SK-N-SH (cell line): ENCODE data around the gene ARHGAP1. TPM values are rescaled to one million over a fixed set of nuclear protein-coding genes. Genes with fewer than 3 reads are reported as not detected.

Experiments
- CTCF ChIA-PET: fragments of 300-600, 350-600 bp; formaldehyde crosslinking; extraction: SDS; loops from one replicate; lab custom pipeline; 2021; lab: Yijun Ruan, JAX
- POLR2A ChIA-PET: fragments of 350-600 bp; sonication (Branson Sonifier 250); formaldehyde crosslinking; extraction: SDS; loops from one replicate; lab custom pipeline; 2020; ENCODE audit warnings: antibody characterized with exemption, inconsistent platforms; lab: Yijun Ruan, JAX
- DNase-seq: peaks from one replicate; pipeline ENCODE4 v3.0.0; 2012
- H2AFZ ChIP-seq: fragments of 200-600 bp; sonication (generic); 2 replicates; pipeline ENCODE4 v1.8.1; 2016; ENCODE audit warnings: antibody characterized with exemption, mild to moderate bottlenecking, low read depth
- H3F3A ChIP-seq: fragments of 200-600 bp; sonication (generic); replicated peaks from 2 replicates; pipeline ENCODE3; 2016; ENCODE audit warnings: antibody characterized with exemption, mild to moderate bottlenecking; ENCODE audit not compliant: insufficient read depth
- H3K27ac ChIP-seq, 2 experiments: fragments of 200-500 bp in 1 of 2; fragments of 200-600 bp in 1 of 2; sonication (Bioruptor generic) in 1 of 2; sonication (generic), shearing (Covaris generic) in 1 of 2; 2 replicates each; pipeline versions ENCODE4 v1.5.1 to v1.6.1; 2014 to 2016; ENCODE audit warnings: low read depth in 2 of 2, inconsistent platforms in 1 of 2, low read length in 1 of 2, mild to moderate bottlenecking in 1 of 2, mixed read lengths in 1 of 2
- H3K27me3 ChIP-seq: fragments of 200-600 bp; sonication (generic), shearing (Covaris generic); 2 replicates; pipeline ENCODE4 v1.6.1; 2016; ENCODE audit warnings: mixed run types; ENCODE audit not compliant: insufficient read depth
- H3K36me3 ChIP-seq, 2 experiments: fragments of 200-500 bp in 1 of 2; fragments of 200-600 bp in 1 of 2; sonication (Bioruptor generic) in 1 of 2; sonication (generic) in 1 of 2; replicated peaks in 1 of 2; 2 replicates each; pipeline versions ENCODE3 to v1.5.1; 2014 to 2016; ENCODE audit warnings: low read length in 1 of 2, mild to moderate bottlenecking in 1 of 2; ENCODE audit not compliant: insufficient read depth in 2 of 2, control insufficient read depth in 1 of 2
- H3K4me1 ChIP-seq, 2 experiments: fragments of 200-500 bp in 1 of 2; fragments of 200-600 bp in 1 of 2; sonication (Bioruptor generic) in 1 of 2; sonication (generic), shearing (Covaris generic) in 1 of 2; 2 replicates each; pipeline versions ENCODE4 v1.5.1 to v1.6.1; 2014 to 2016; ENCODE audit warnings: low read depth in 1 of 2, low read length in 1 of 2, mixed run types in 1 of 2; ENCODE audit not compliant: insufficient read depth in 2 of 2, control insufficient read depth in 1 of 2
- H3K4me2 ChIP-seq: fragments of 200-600 bp; sonication (generic), shearing (Covaris generic); 2 replicates; pipeline ENCODE4 v1.6.1; 2017; ENCODE audit warnings: mixed run types
- H3K4me3 ChIP-seq, 2 experiments: fragments of 200-500 bp in 1 of 2; fragments of 200-600 bp in 1 of 2; sonication (Bioruptor generic) in 1 of 2; sonication (generic), shearing (Covaris generic) in 1 of 2; 2 replicates each; pipeline versions ENCODE4 v1.5.1 to v1.8.1; 2014 to 2016; ENCODE audit warnings: low read depth in 2 of 2, inconsistent platforms in 1 of 2, low read length in 1 of 2, mild to moderate bottlenecking in 1 of 2, mixed read lengths in 1 of 2, moderate library complexity in 1 of 2
- H3K79me2 ChIP-seq: fragments of 200-600 bp; sonication (generic); 2 replicates; pipeline ENCODE4 v1.8.1; 2017; ENCODE audit warnings: mild to moderate bottlenecking; ENCODE audit not compliant: insufficient read depth
- H3K9ac ChIP-seq: fragments of 200-600 bp; sonication (generic); 2 replicates; pipeline ENCODE4 v1.6.1; 2017; ENCODE audit warnings: mixed run types
- H3K9me2 ChIP-seq: fragments of 200-600 bp; sonication (generic); 2 replicates; pipeline ENCODE4 v1.6.1; 2017; ENCODE audit warnings: mixed run types
- H3K9me3 ChIP-seq: fragments of 200-600 bp; sonication (generic); 2 replicates; pipeline ENCODE4 v1.6.1; 2017; ENCODE audit warnings: mixed run types, mild to moderate bottlenecking, moderate library complexity
- H4K20me1 ChIP-seq: fragments of 200-600 bp; sonication (generic); 2 replicates; pipeline ENCODE4 v1.6.1; 2017; ENCODE audit warnings: mild to moderate bottlenecking, mixed run types; ENCODE audit not compliant: insufficient read depth
- CHD2 ChIP-seq: fragments of 150-350 bp; IDR thresholded peaks from 2 replicates; pipeline ENCODE4 v1.6.1; 2018; ENCODE audit warnings: low read length; ENCODE audit not compliant: partially characterized antibody
- ELF1 ChIP-seq: IDR thresholded peaks from 2 replicates; pipeline ENCODE4 v1.4.0; 2012
- EZH2phosphoT487 ChIP-seq: fragments of 200-600 bp; sonication (generic); IDR thresholded peaks from 2 replicates; pipeline ENCODE4 v1.6.1; 2017; ENCODE audit warnings: low read depth, mixed run types, mild to moderate bottlenecking, antibody characterized with exemption, moderate library complexity, borderline replicate concordance
- FOXM1 ChIP-seq: IDR thresholded peaks from 2 replicates; pipeline ENCODE4 v1.4.0; 2012; ENCODE audit warnings: low read depth, mild to moderate bottlenecking
- GABPA ChIP-seq: IDR thresholded peaks from 2 replicates; pipeline ENCODE4 v1.4.0; 2012; ENCODE audit warnings: low read depth, mild to moderate bottlenecking
- GATA2 ChIP-seq: sonication (generic); formaldehyde crosslinking; IDR thresholded peaks from 2 replicates; pipeline ENCODE4 v1.5.0; 2020; ENCODE audit warnings: mild to moderate bottlenecking, missing genetic modification reagents
- JUND ChIP-seq: IDR thresholded peaks from 2 replicates; pipeline ENCODE4 v1.4.0; 2012
- NFIC ChIP-seq: IDR thresholded peaks from 2 replicates; pipeline ENCODE4 v1.4.0; 2012; ENCODE audit warnings: borderline replicate concordance
- RAD21 ChIP-seq: IDR thresholded peaks from 2 replicates; pipeline ENCODE4 v1.6.1; 2012; ENCODE audit warnings: mild to moderate bottlenecking, low read length
- SIN3A ChIP-seq: IDR thresholded peaks from 2 replicates; pipeline ENCODE4 v1.6.1; 2012; ENCODE audit warnings: low read depth, mild to moderate bottlenecking, low read length, moderate library complexity, borderline replicate concordance
- TEAD4 ChIP-seq: IDR thresholded peaks from 2 replicates; pipeline ENCODE4 v1.4.0; 2012; ENCODE audit warnings: mild to moderate bottlenecking, borderline replicate concordance; ENCODE audit not compliant: insufficient read depth
- YY1 ChIP-seq: IDR thresholded peaks from 2 replicates; pipeline ENCODE4 v1.4.0; 2012; ENCODE audit warnings: low read depth, mild to moderate bottlenecking
- WGBS: methylation state at CpG from one replicate; pipeline ENCODE4 v1.1.6; 2017; ENCODE audit warnings: low lambda C conversion rate; 5-methylcytosine and 5-hydroxymethylcytosine counted together
- polyA plus RNA-seq, 3 experiments: library from polyadenylated mRNA; depleted of rRNA; stranded (reverse); fragments of >200 nt; gene quantifications; 2 replicates each; pipeline ENCODE4 v1.2.3, GENCODE V29; 2012
- TF ChIP-seq, protein P1 (sequence below): IDR thresholded peaks from 2 replicates; pipeline ENCODE4 v1.4.0; 2012; ENCODE audit warnings: low read depth
- TF ChIP-seq, protein P2 (sequence below): IDR thresholded peaks from 2 replicates; pipeline ENCODE4 v1.4.0; 2012; ENCODE audit warnings: low read depth, borderline replicate concordance
- TF ChIP-seq, protein P3 (sequence below): IDR thresholded peaks from 2 replicates; pipeline ENCODE4 v1.6.1; 2012; ENCODE audit warnings: mild to moderate bottlenecking, low read depth, low read length, moderate library complexity

The ARHGAP1 gene
- polyA plus RNA-seq, 1 of the 3 experiments (the other 2 are of a cell fraction), result 27.1 TPM

DNA sequence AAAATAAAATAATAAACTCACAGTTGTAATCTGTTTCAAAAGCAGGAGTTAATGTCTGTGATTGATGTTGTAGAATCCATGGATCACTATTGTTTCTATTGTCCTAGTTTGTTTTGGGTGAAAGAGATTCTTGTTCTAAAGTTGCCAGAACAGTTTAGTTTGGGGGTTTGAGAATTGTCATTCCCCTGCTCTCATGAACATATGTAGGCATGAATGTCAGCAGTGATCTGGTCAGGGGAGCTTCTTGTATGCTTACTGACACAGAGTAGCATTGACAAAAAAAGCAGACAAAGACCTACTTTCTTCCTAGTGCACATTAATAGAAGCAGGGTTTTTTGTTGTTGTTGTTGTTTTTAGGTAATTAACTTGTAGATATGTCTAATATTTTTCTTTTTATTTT is 38.6 kb downstream of the ARHGAP1 start (continued):
- no peak for TF ChIP-seq CHD2
- TF ChIP-seq, all 33 proteins: peak for 0

DNA sequence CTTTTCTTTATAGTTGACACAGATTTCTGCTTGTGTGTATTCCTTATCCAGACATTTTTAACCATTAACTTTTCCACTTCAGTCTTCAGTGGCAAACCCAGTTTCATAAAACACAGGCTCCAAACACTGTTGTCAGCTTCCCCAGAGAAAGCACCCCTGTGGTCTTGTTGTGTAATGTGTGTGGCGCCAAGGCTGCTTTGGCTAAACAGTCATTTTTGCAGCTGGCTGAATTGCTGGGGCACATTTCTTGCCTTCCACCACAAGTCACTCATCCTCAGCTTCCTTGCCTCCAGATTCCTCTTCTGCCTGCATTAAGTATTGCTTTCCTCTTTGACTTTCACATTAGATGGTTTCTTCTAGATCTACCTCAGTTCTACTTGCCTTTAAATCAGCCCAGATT is 40.5 kb downstream of the ARHGAP1 start:
- DNase-seq, result no peak
- H3K9ac ChIP-seq, result no peak overlapping the region
- H3K9me2 ChIP-seq, result no peaks in the 10 kb centered on the region
- H3K27ac ChIP-seq, result no peak overlapping the region; a peak in 1 of 4 replicates
- no peaks in the 10 kb centered on the region for H4K20me1 ChIP-seq
- ChIA-PET POLR2A (no interaction called here), CTCF (interaction anchor here (1.0 kb wide), 1 partner anchor 19 kb away, joined by 3 read pairs; no protein-coding TSS in a partner anchor)
- TF ChIP-seq GABPA (no peak), YY1 (no peak), GATA2 (CRISPR knock-in tag) (no peak), NFIC (no peak), RAD21 (no peak), EZH2phosphoT487 (no peak), FOXM1 (no peak), ELF1 (no peak), TEAD4 (no peak), CHD2 (no peak), SIN3A (no peak), JUND (no peak)
- TF ChIP-seq, protein P1, sequence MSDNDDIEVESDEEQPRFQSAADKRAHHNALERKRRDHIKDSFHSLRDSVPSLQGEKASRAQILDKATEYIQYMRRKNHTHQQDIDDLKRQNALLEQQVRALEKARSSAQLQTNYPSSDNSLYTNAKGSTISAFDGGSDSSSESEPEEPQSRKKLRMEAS, result no peak
- TF ChIP-seq, protein P2, sequence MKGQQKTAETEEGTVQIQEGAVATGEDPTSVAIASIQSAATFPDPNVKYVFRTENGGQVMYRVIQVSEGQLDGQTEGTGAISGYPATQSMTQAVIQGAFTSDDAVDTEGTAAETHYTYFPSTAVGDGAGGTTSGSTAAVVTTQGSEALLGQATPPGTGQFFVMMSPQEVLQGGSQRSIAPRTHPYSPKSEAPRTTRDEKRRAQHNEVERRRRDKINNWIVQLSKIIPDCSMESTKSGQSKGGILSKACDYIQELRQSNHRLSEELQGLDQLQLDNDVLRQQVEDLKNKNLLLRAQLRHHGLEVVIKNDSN, result no peak
- TF ChIP-seq, protein P3, sequence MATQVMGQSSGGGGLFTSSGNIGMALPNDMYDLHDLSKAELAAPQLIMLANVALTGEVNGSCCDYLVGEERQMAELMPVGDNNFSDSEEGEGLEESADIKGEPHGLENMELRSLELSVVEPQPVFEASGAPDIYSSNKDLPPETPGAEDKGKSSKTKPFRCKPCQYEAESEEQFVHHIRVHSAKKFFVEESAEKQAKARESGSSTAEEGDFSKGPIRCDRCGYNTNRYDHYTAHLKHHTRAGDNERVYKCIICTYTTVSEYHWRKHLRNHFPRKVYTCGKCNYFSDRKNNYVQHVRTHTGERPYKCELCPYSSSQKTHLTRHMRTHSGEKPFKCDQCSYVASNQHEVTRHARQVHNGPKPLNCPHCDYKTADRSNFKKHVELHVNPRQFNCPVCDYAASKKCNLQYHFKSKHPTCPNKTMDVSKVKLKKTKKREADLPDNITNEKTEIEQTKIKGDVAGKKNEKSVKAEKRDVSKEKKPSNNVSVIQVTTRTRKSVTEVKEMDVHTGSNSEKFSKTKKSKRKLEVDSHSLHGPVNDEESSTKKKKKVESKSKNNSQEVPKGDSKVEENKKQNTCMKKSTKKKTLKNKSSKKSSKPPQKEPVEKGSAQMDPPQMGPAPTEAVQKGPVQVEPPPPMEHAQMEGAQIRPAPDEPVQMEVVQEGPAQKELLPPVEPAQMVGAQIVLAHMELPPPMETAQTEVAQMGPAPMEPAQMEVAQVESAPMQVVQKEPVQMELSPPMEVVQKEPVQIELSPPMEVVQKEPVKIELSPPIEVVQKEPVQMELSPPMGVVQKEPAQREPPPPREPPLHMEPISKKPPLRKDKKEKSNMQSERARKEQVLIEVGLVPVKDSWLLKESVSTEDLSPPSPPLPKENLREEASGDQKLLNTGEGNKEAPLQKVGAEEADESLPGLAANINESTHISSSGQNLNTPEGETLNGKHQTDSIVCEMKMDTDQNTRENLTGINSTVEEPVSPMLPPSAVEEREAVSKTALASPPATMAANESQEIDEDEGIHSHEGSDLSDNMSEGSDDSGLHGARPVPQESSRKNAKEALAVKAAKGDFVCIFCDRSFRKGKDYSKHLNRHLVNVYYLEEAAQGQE, result no peak
- H3K4me2 ChIP-seq, result no peak overlapping the region
- no peak overlapping the region for H2AFZ ChIP-seq
- H3K4me3 ChIP-seq, result no peak overlapping the region
- H3F3A ChIP-seq, result peaks cover 11% of the 10 kb centered on the region
- H3K9me3 ChIP-seq, result no peaks in the 10 kb centered on the region
- 100% methylated on average over 1 of the region's 1 CpG for WGBS
- no peaks in the 10 kb centered on the region for H3K27me3 ChIP-seq
- H3K4me1 ChIP-seq, result peaks cover 0 to 11% of the 10 kb centered on the region in 2 experiments; a peak in 1 of 4 replicates
- H3K79me2 ChIP-seq, result no peaks in the 10 kb centered on the region
- peaks cover 38 to 59% of the 10 kb centered on the region in 2 experiments for H3K36me3 ChIP-seq
